A673 (cell line): ENCODE measurements around the gene PDS5A. TPM values are rescaled to one million over a fixed set of nuclear protein-coding genes. Genes with fewer than 3 reads are reported as not detected.
"Not testable (repeated sequence)": the region's sequence is repeated elsewhere in the genome, so short reads cannot be mapped to it uniquely, and the experiment has no call there.

Experiments
- BruUV-seq: library from RNA; stranded (reverse); fragments of 400-500 nt; replicated peaks from 2 replicates; lab custom pipeline; 2021; lab: Mats Ljungman, UMichigan
- CTCF ChIA-PET: fragments of 300-600 bp; sonication (Branson Sonifier 250); formaldehyde crosslinking; loops from one replicate; lab custom pipeline; 2022; ENCODE audit warnings: antibody characterized with exemption; lab: Charles Lee
- POLR2A ChIA-PET: fragments of 300-600 bp; sonication (Branson Sonifier 250); formaldehyde crosslinking; loops from one replicate; lab custom pipeline; 2022; ENCODE audit warnings: antibody characterized with exemption; ENCODE audit not compliant: low non-redundant PET; lab: Charles Lee
- DNase-seq: peaks from one replicate; pipeline ENCODE4 v3.0.0-alpha.2; 2015; ENCODE audit warnings: low spot score
- H3K27ac ChIP-seq: fragments of 200-600 bp; sonication (generic); 2 replicates; pipeline ENCODE4 v1.5.1; 2016; ENCODE audit warnings: mixed run types, low read depth, mild to moderate bottlenecking, mixed read lengths, antibody characterized with exemption, low read length; ENCODE audit not compliant: poor library complexity, severe bottlenecking
- H3K27me3 ChIP-seq: fragments of 200-600 bp; sonication (generic); replicated peaks from 2 replicates; pipeline ENCODE4 v1.6.1; 2017; ENCODE audit warnings: mixed run types, low read depth, mild to moderate bottlenecking, mixed read lengths, antibody characterized with exemption, low read length; ENCODE audit not compliant: insufficient read depth, poor library complexity
- H3K36me3 ChIP-seq: fragments of 200-600 bp; sonication (generic); 2 replicates; pipeline ENCODE4 v1.6.1; 2016; ENCODE audit warnings: mixed run types, mild to moderate bottlenecking, mixed read lengths, antibody characterized with exemption, low read length; ENCODE audit not compliant: insufficient read depth, poor library complexity, severe bottlenecking
- H3K4me1 ChIP-seq: fragments of 200-600 bp; sonication (generic); 2 replicates; pipeline ENCODE4 v1.6.1; 2017; ENCODE audit warnings: mixed run types, mild to moderate bottlenecking, mixed read lengths, antibody characterized with exemption, low read length; ENCODE audit not compliant: insufficient read depth, poor library complexity, severe bottlenecking
- H3K4me3 ChIP-seq: fragments of 200-600 bp; sonication (generic); 2 replicates; pipeline ENCODE4 v1.5.1; 2016; ENCODE audit warnings: low read depth, mixed run types, mild to moderate bottlenecking, mixed read lengths, low read length; ENCODE audit not compliant: poor library complexity, severe bottlenecking
- H3K9me3 ChIP-seq: fragments of 200-600 bp; sonication (generic); 2 replicates; pipeline ENCODE4 v1.6.1; 2016; ENCODE audit warnings: mixed run types, low read depth, mild to moderate bottlenecking, mixed read lengths, antibody characterized with exemption, low read length; ENCODE audit not compliant: poor library complexity, severe bottlenecking
- CTCF ChIP-seq: fragments of 300-800, 200-600 bp; sonication (generic); conservative IDR thresholded peaks from 2 replicates; pipeline ENCODE4 v1.5.1; 2017; ENCODE audit warnings: low read depth, mild to moderate bottlenecking, antibody characterized with exemption, low read length, moderate library complexity, mixed read lengths
- EZH2 ChIP-seq: fragments of 200-600 bp; sonication (generic); IDR thresholded peaks from 2 replicates; pipeline ENCODE4 v1.6.1; 2017; ENCODE audit warnings: borderline replicate concordance, low read depth, mild to moderate bottlenecking, mixed read lengths, antibody characterized with exemption, low read length; ENCODE audit not compliant: poor library complexity, severe bottlenecking
- intact Hi-C: fragments of 100-400 bp; cut with micrococcal nuclease; formaldehyde crosslinking; loops from one replicate; pipeline ENCODE4 v1.10.0; 2022; ENCODE audit not compliant: unreplicated experiment
- total RNA-seq: library from RNA; stranded (reverse); gene quantifications from 2 replicates; pipeline ENCODE4 v1.2.3, GENCODE V29; 2021

The PDS5A gene
- total RNA-seq, 1 experiment from 2014 or later, result 104 TPM

GRCh38 chr4:39785083-39785482, 192.6 kb downstream of the PDS5A start:
- CTCF ChIA-PET, result no interaction called here
- intact Hi-C loops, result no loop called here
- no TSS peak for BruUV-seq
- Histone ChIP-seq H3K27ac (no peak overlapping the region), H3K36me3 (no peaks in the 10 kb centered on the region), H3K9me3 (no peaks in the 10 kb centered on the region), H3K4me3 (no peak overlapping the region), H3K4me1 (no peaks in the 10 kb centered on the region), H3K27me3 (no peaks in the 10 kb centered on the region)
- DNase-seq, result no peak
- POLR2A ChIA-PET, result no interaction called here
- TF ChIP-seq CTCF (no peak), EZH2 (no peak)

GRCh38 chr4:39781988-39782387, 195.7 kb downstream of the PDS5A start:
- H3K4me1 ChIP-seq, H3K4me3 ChIP-seq, POLR2A ChIA-PET, DNase-seq, H3K27me3 ChIP-seq, H3K9me3 ChIP-seq, H3K27ac ChIP-seq, CTCF ChIA-PET, intact Hi-C loops, BruUV-seq: not testable (repeated sequence)
- peaks cover 20% of the 10 kb centered on the region for H3K36me3 ChIP-seq

Other genes with a start within 250 kb of the PDS5A start
- 21.3 and 24.8 TPM in 2 replicates for gene N4BP2, start 78.9 kb upstream of the PDS5A start, total RNA-seq
- gene RHOH, start 219.1 kb upstream of the PDS5A start, total RNA-seq, result 66.8 and 74.2 TPM in 2 replicates